Fibroblast of lung (primary cell): ENCODE data around the gene RYR2. TPM values are rescaled to one million over a fixed set of nuclear protein-coding genes. Genes with fewer than 3 reads are reported as not detected.
A peak's percentile ranks its signal among the peaks of the same experiment; 100 is the strongest.

Experiments used
- DNase-seq, 2 donors: peaks; one replicate each; pipeline versions ENCODE4 v3.0.0 to v3.0.0-alpha.2; 2010; ENCODE audit warnings: low read depth in 2 of 2
- H2AFZ ChIP-seq: 2 replicates; pipeline ENCODE4 v1.5.1; 2012; ENCODE audit warnings: low read length, control low read depth, inconsistent platforms
- H3K27ac ChIP-seq: 2 replicates; pipeline ENCODE4 v1.5.1; 2011; ENCODE audit warnings: low read length, control low read depth; ENCODE audit not compliant: insufficient read depth
- H3K27me3 ChIP-seq: 2 replicates; pipeline ENCODE4 v1.5.1; 2011; ENCODE audit warnings: mild to moderate bottlenecking, low read length; ENCODE audit not compliant: control insufficient read depth, insufficient read depth
- H3K36me3 ChIP-seq: 2 replicates; pipeline ENCODE4 v1.5.1; 2011; ENCODE audit warnings: low read length; ENCODE audit not compliant: control insufficient read depth, insufficient read depth
- H3K4me1 ChIP-seq: 2 replicates; pipeline ENCODE4 v1.5.1; 2011; ENCODE audit warnings: low read length; ENCODE audit not compliant: control insufficient read depth, insufficient read depth; ENCODE audit errors: extremely low read depth
- H3K4me2 ChIP-seq: 2 replicates; pipeline ENCODE4 v1.5.1; 2011; ENCODE audit warnings: low read length, control low read depth; ENCODE audit not compliant: insufficient read depth; ENCODE audit errors: extremely low read depth
- H3K4me3 ChIP-seq, 4 experiments: fragments of 200-600 bp in 1 of 4; sonication (generic) in 1 of 4; replicated peaks in 1 of 4; 2 replicates each; pipeline ENCODE4 v1.5.1; 2011 to 2016; ENCODE audit warnings: low read length in 4 of 4, low read depth in 3 of 4, mild to moderate bottlenecking in 3 of 4, control low read depth in 2 of 4, inconsistent platforms in 1 of 4, mixed read lengths in 1 of 4; ENCODE audit not compliant: insufficient read depth in 1 of 4; ENCODE audit errors: control extremely low read depth in 1 of 4
- H3K79me2 ChIP-seq: 2 replicates; pipeline ENCODE4 v1.5.1; 2012; ENCODE audit warnings: mild to moderate bottlenecking, low read length, inconsistent platforms; ENCODE audit not compliant: control insufficient read depth, insufficient read depth
- H3K9ac ChIP-seq: 2 replicates; pipeline ENCODE4 v1.5.1; 2011; ENCODE audit warnings: mild to moderate bottlenecking, low read length, control low read depth; ENCODE audit not compliant: insufficient read depth
- H3K9me3 ChIP-seq: 2 replicates; pipeline ENCODE4 v1.5.1; 2012; ENCODE audit warnings: low read depth, low read length; ENCODE audit not compliant: control insufficient read depth, insufficient read depth
- H4K20me1 ChIP-seq: 2 replicates; pipeline ENCODE4 v1.5.1; 2011; ENCODE audit warnings: low read length; ENCODE audit not compliant: control insufficient read depth, insufficient read depth; ENCODE audit errors: extremely low read depth
- CTCF ChIP-seq, 2 donors: IDR thresholded peaks in 1 of 2; conservative IDR thresholded peaks in 1 of 2; 1 replicate in 1 of 2; 2 replicates in 1 of 2; pipeline ENCODE4 v1.5.1; 2011 to 2012; ENCODE audit warnings: low read length in 2 of 2, control low read depth in 1 of 2, inconsistent platforms in 1 of 2, low read depth in 1 of 2, mild to moderate bottlenecking in 1 of 2
- EZH2 ChIP-seq: IDR thresholded peaks from 2 replicates; pipeline ENCODE4 v1.5.1; 2012; ENCODE audit warnings: low read length, control low read depth, mild to moderate bottlenecking; ENCODE audit errors: missing control alignments
- polyA plus RNA-seq, 2 donors: library from polyadenylated mRNA; depleted of rRNA in 1 of 2; stranded (reverse) in 1 of 2; unstranded in 1 of 2; fragments of >200 nt; gene quantifications; 2 replicates each; pipeline ENCODE4 v1.2.1, GENCODE V29; 2011 to 2012; ENCODE audit warnings: missing spikeins in 1 of 2
- total RNA-seq: library from RNA; depleted of rRNA; stranded (reverse); fragments of >200 nt; gene quantifications from 2 replicates; pipeline ENCODE4 v1.2.1, GENCODE V29; 2014

RYR2 gene
- total and polyA plus RNA-seq, 2 donors (not counting 1 experiment from before 2014, with no cell fraction given) = 0.06 to 0.17 TPM

- H3K79me2 ChIP-seq = no peaks in the 10 kb centered on the region
- H3K9me3 ChIP-seq = no peaks in the 10 kb centered on the region
- no peaks in the 10 kb centered on the region for H3K27me3 ChIP-seq
- no peak overlapping the region for H3K27ac ChIP-seq
- H3K9ac ChIP-seq = no peak overlapping the region
- no peak overlapping the region for H3K4me2 ChIP-seq
- peak; percentile 43 to 49 for TF ChIP-seq CTCF (conservative IDR thresholded peaks at IDR 0.05 in 1 of 2, IDR thresholded peaks at IDR 0.05 in 1 of 2; ENCODE audit: low read depth in 1 of 2, low read length in 2 of 2)
- no peak for TF ChIP-seq EZH2
- H2AFZ ChIP-seq = no peak overlapping the region
- H3K4me3 ChIP-seq = no peak overlapping the region
- no peaks in the 10 kb centered on the region for H3K36me3 ChIP-seq
- peak; percentile 49 to 79 for DNase-seq
- no peaks in the 10 kb centered on the region for H3K4me1 ChIP-seq
- H4K20me1 ChIP-seq = no peaks in the 10 kb centered on the region
Measured at GRCh38 chr1:237562242-237562823, 520.3 kb downstream of the RYR2 start.

GRCh38 chr1:237565236-237565635, 523.3 kb downstream of the RYR2 start:
- H3K4me1 ChIP-seq = no peaks in the 10 kb centered on the region
- no peaks in the 10 kb centered on the region for H4K20me1 ChIP-seq
- no peaks in the 10 kb centered on the region for H3K9me3 ChIP-seq
- no peak overlapping the region for H3K4me3 ChIP-seq
- DNase-seq = no peak
- no peak overlapping the region for H3K9ac ChIP-seq
- no peaks in the 10 kb centered on the region for H3K36me3 ChIP-seq
- no peak overlapping the region for H2AFZ ChIP-seq
- no peaks in the 10 kb centered on the region for H3K27me3 ChIP-seq
- no peak overlapping the region for H3K4me2 ChIP-seq
- H3K79me2 ChIP-seq = no peaks in the 10 kb centered on the region
- no peak overlapping the region for H3K27ac ChIP-seq
- TF ChIP-seq CTCF (conservative IDR thresholded peaks at IDR 0.05 in 1 of 2, IDR thresholded peaks at IDR 0.05 in 1 of 2; ENCODE audit: low read depth in 1 of 2, low read length in 2 of 2) (no peak), EZH2 (no peak)

GRCh38 chr1:237566581-237566980, 524.6 kb downstream of the RYR2 start:
- no peak for DNase-seq
- H2AFZ ChIP-seq = no peak overlapping the region

More at GRCh38 chr1:237566581-237566980, 524.6 kb downstream of the RYR2 start:
- H3K4me2 ChIP-seq = no peak overlapping the region
- no peaks in the 10 kb centered on the region for H3K79me2 ChIP-seq
- no peak overlapping the region for H3K27ac ChIP-seq
- no peaks in the 10 kb centered on the region for H3K36me3 ChIP-seq
- no peaks in the 10 kb centered on the region for H3K4me1 ChIP-seq
- no peaks in the 10 kb centered on the region for H4K20me1 ChIP-seq
- no peak overlapping the region for H3K4me3 ChIP-seq
- no peaks in the 10 kb centered on the region for H3K9me3 ChIP-seq
- no peak for TF ChIP-seq EZH2
- TF ChIP-seq CTCF (conservative IDR thresholded peaks at IDR 0.05 in 1 of 2, IDR thresholded peaks at IDR 0.05 in 1 of 2; ENCODE audit: low read depth in 1 of 2, low read length in 2 of 2) = no peak
- no peak overlapping the region for H3K9ac ChIP-seq
- no peaks in the 10 kb centered on the region for H3K27me3 ChIP-seq
